Hair follicular keratinocyte (primary cell): ENCODE results near the gene KCTD6. TPM values are rescaled to one million over a fixed set of nuclear protein-coding genes. Genes with fewer than 3 reads are reported as not detected.

ENCODE experiments used
- total RNA-seq: library from RNA; depleted of rRNA; stranded (reverse); fragments of >200 nt; gene quantifications from 2 replicates; pipeline ENCODE4 v1.2.3, GENCODE V29; 2015

Gene KCTD6
- total RNA-seq, result 5.0 and 5.5 TPM in 2 replicates

GRCh38 chr3:58491506-58492402 is at the start of gene KCTD6:
TSS of gene KCTD6 (plus strand) at chr3:58492096. CDS start at chr3:58498756, 6,660 bp downstream.

GRCh38 chr3:58536501-58537411 is 44.9 kb downstream of the KCTD6 start, which contains the start of gene ACOX2:
TSS of gene ACOX2 (minus strand) at chr3:58537190. CDS start at chr3:58535106, 2,084 bp downstream.

Other genes with a start within 250 kb of the KCTD6 start
- gene RPP14, start 185.9 kb upstream of the KCTD6 start, total RNA-seq, result 9.0 and 12.5 TPM in 2 replicates
- 3.2 and 11.3 TPM in 2 replicates for gene HTD2, start 185.6 kb upstream of the KCTD6 start, total RNA-seq
- 13.6 and 22.3 TPM in 2 replicates for gene PXK, start 159.2 kb upstream of the KCTD6 start, total RNA-seq
- gene PDHB, start 58.3 kb upstream of the KCTD6 start, total RNA-seq, result 84.7 and 92.6 TPM in 2 replicates
- gene ACOX2, start 45.1 kb downstream of the KCTD6 start, total RNA-seq, result 0.39 and 1.1 TPM in 2 replicates
- not detected in 2 replicates for gene FAM107A, start 85.3 kb downstream of the KCTD6 start, total RNA-seq
- gene FAM3D, start 174.7 kb downstream of the KCTD6 start, total RNA-seq, result not detected in 2 replicates